Measurements from ENCODE around the gene SEZ6L. TPM values are rescaled to one million over a fixed set of nuclear protein-coding genes. Genes with fewer than 3 reads are reported as not detected.

Gene SEZ6L
- total RNA-seq, 1 experiment from 2014 or later = 0.13 TPM

- DNase-seq = no peak
- H3K36me3 Mint-ChIP-seq (ENCODE audit: insufficient read depth in 1 of 3, low read depth in 3 of 3) = no peaks in the 10 kb centered on the region
- Histone ChIP-seq H2BK120ac (ENCODE audit: low read depth, low read length, poor library complexity, severe bottlenecking) (no peak overlapping the region), H4K20me1 (ENCODE audit: control insufficient read depth, insufficient read depth, insufficient read length) (no peaks in the 10 kb centered on the region), H3K18ac (ENCODE audit: insufficient read length, low read depth, low read length) (no peak overlapping the region), H2BK5ac (ENCODE audit: insufficient read length, low read length) (no peak overlapping the region), H2BK15ac (ENCODE audit: low read depth, low read length) (no peak overlapping the region), H4K5ac (ENCODE audit: insufficient read length, low read depth, low read length) (no peak overlapping the region), H3K9me3 (ENCODE audit: control insufficient read depth, low read depth, low read length) (no peaks in the 10 kb centered on the region), H3K23ac (ENCODE audit: insufficient read length, low read depth, low read length) (no peak overlapping the region), H4K91ac (ENCODE audit: insufficient read length, low read depth, low read length) (no peak overlapping the region), H3T11ph (ENCODE audit: low read length) (no peak overlapping the region), H3K4me2 (ENCODE audit: insufficient read depth, insufficient read length, low read length) (no peak overlapping the region), H3K27ac (ENCODE audit: insufficient read length, low read depth, low read length) (no peak overlapping the region), H3K23me2 (ENCODE audit: insufficient read length, low read depth, low read length, poor library complexity, severe bottlenecking) (no peaks in the 10 kb centered on the region), H3K14ac (ENCODE audit: insufficient read depth, low read length) (no peak overlapping the region), H3K27me3 (ENCODE audit: insufficient read depth, low read length) (no peaks in the 10 kb centered on the region), H3K56ac (ENCODE audit: insufficient read length, low read depth, low read length) (no peak overlapping the region), H3K79me1 (ENCODE audit: insufficient read depth, low read depth, low read length, poor library complexity, severe bottlenecking) (no peaks in the 10 kb centered on the region), H4K8ac (replicated peaks; ENCODE audit: insufficient read length, low read depth, low read length) (no peak overlapping the region), H2BK12ac (ENCODE audit: insufficient read length, low read depth, low read length) (no peak overlapping the region), H3K4ac (ENCODE audit: low read depth, low read length) (no peak overlapping the region), H2AFZ (ENCODE audit: low read length) (no peak overlapping the region), H2BK20ac (ENCODE audit: low read depth, low read length, poor library complexity, severe bottlenecking) (no peak overlapping the region), H3K79me2 (ENCODE audit: insufficient read depth, low read length) (no peaks in the 10 kb centered on the region), H3K9ac (ENCODE audit: extremely low read depth, insufficient read length, low read length) (no peak overlapping the region), H2AK5ac (ENCODE audit: insufficient read length, low read length) (no peak overlapping the region), H3K4me1 (ENCODE audit: insufficient read depth, low read length) (no peaks in the 10 kb centered on the region)
- TF ChIP-seq, protein P1, sequence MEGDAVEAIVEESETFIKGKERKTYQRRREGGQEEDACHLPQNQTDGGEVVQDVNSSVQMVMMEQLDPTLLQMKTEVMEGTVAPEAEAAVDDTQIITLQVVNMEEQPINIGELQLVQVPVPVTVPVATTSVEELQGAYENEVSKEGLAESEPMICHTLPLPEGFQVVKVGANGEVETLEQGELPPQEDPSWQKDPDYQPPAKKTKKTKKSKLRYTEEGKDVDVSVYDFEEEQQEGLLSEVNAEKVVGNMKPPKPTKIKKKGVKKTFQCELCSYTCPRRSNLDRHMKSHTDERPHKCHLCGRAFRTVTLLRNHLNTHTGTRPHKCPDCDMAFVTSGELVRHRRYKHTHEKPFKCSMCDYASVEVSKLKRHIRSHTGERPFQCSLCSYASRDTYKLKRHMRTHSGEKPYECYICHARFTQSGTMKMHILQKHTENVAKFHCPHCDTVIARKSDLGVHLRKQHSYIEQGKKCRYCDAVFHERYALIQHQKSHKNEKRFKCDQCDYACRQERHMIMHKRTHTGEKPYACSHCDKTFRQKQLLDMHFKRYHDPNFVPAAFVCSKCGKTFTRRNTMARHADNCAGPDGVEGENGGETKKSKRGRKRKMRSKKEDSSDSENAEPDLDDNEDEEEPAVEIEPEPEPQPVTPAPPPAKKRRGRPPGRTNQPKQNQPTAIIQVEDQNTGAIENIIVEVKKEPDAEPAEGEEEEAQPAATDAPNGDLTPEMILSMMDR (conservative IDR thresholded peaks at IDR 0.05) = no peak
- no peak overlapping the region for H3K4me3 Mint-ChIP-seq
- peaks cover 3% of the 10 kb centered on the region in 2 experiments; a peak in 2 of 4 replicates for H3K4me1 Mint-ChIP-seq
- H3K9me3 Mint-ChIP-seq = peaks cover 0 to 3% of the 10 kb centered on the region in 2 experiments; a peak in 1 of 5 replicates
- WGBS (ENCODE audit: extremely low coverage, insufficient read length, low lambda C conversion rate) = no CpG with 5 or more reads among the region's 10 CpGs
- no peak overlapping the region for H3K27ac Mint-ChIP-seq
- H3K27me3 Mint-ChIP-seq (ENCODE audit: low read depth) = peaks cover 1% of the 10 kb centered on the region; the same call in 1 of the 2 replicates
Measured at GRCh38 chr22:26286091-26286820, 117.0 kb downstream of the SEZ6L start.
